Mononuclear cell (primary cell): ENCODE results near the gene CSNK2A1. TPM values are rescaled to one million over a fixed set of nuclear protein-coding genes. Genes with fewer than 3 reads are reported as not detected.
"Not testable (repeated sequence)": the region's sequence is repeated elsewhere in the genome, so short reads cannot be mapped to it uniquely, and the experiment has no call there.

Experiments
- H3K27me3 ChIP-seq: 2 replicates; pipeline ENCODE4 v1.6.0; 2011; ENCODE audit warnings: low read length, control low read depth; ENCODE audit not compliant: insufficient read depth
- H3K4me1 ChIP-seq: 2 replicates; pipeline ENCODE4 v1.5.1; 2011; ENCODE audit warnings: mild to moderate bottlenecking, low read length, control low read depth; ENCODE audit not compliant: insufficient read depth
- H3K4me3 ChIP-seq: 2 replicates; pipeline ENCODE4 v1.5.1; 2011; ENCODE audit warnings: mild to moderate bottlenecking, low read length, moderate library complexity
- H3K9me3 ChIP-seq: 2 replicates; pipeline ENCODE4 v1.5.1; 2011; ENCODE audit warnings: low read depth, mild to moderate bottlenecking, control low read depth, low read length
- total RNA-seq: library from RNA; depleted of rRNA; stranded (reverse); fragments of >200 nt; gene quantifications from one replicate; pipeline ENCODE4 v1.2.3, GENCODE V29; 2012

CSNK2A1 gene
- total RNA-seq, 1 donor = 54.7 TPM

- no peaks in the 10 kb centered on the region for H3K9me3 ChIP-seq
- H3K4me1 ChIP-seq = no peaks in the 10 kb centered on the region
- no peak overlapping the region for H3K4me3 ChIP-seq
- H3K27me3 ChIP-seq = no peaks in the 10 kb centered on the region
These were observed 40.4 kb downstream of the CSNK2A1 start for GRCh38 chr20:503048-503737.

- Histone ChIP-seq H3K9me3 (no peaks in the 10 kb centered on the region), H3K27me3 (no peaks in the 10 kb centered on the region), H3K4me1 (no peaks in the 10 kb centered on the region), H3K4me3 (no peak overlapping the region)
These were observed 45.6 kb downstream of the CSNK2A1 start for GRCh38 chr20:497979-498378.

GRCh38 chr20:496126-496696 lies 47.4 kb downstream of the CSNK2A1 start:
- Histone ChIP-seq H3K9me3 (no peaks in the 10 kb centered on the region), H3K4me3 (no peak overlapping the region), H3K27me3 (no peaks in the 10 kb centered on the region), H3K4me1 (no peaks in the 10 kb centered on the region)

- no peaks in the 10 kb centered on the region for H3K27me3 ChIP-seq
- no peaks in the 10 kb centered on the region for H3K4me1 ChIP-seq
- no peaks in the 10 kb centered on the region for H3K9me3 ChIP-seq
- H3K4me3 ChIP-seq = no peak overlapping the region
These were observed 51.4 kb downstream of the CSNK2A1 start for GRCh38 chr20:492159-492558.

GRCh38 chr20:487655-488054 lies 55.9 kb downstream of the CSNK2A1 start:
- H3K27me3 ChIP-seq = no peaks in the 10 kb centered on the region
- no peaks in the 10 kb centered on the region for H3K4me1 ChIP-seq
- H3K9me3 ChIP-seq = no peaks in the 10 kb centered on the region
- no peak overlapping the region for H3K4me3 ChIP-seq

GRCh38 chr20:483815-484644 lies 59.6 kb downstream of the CSNK2A1 start:
- no peaks in the 10 kb centered on the region for H3K27me3 ChIP-seq
- no peaks in the 10 kb centered on the region for H3K9me3 ChIP-seq
- H3K4me3 ChIP-seq = no peak overlapping the region
- peaks cover 3% of the 10 kb centered on the region for H3K4me1 ChIP-seq

- Histone ChIP-seq H3K4me1 (peaks cover 3% of the 10 kb centered on the region), H3K27me3 (no peaks in the 10 kb centered on the region), H3K4me3 (no peak overlapping the region), H3K9me3 (no peaks in the 10 kb centered on the region)
These were observed 62.4 kb downstream of the CSNK2A1 start for GRCh38 chr20:481167-481566.

- no peaks in the 10 kb centered on the region for H3K9me3 ChIP-seq
- H3K4me1 ChIP-seq = peaks cover 3% of the 10 kb centered on the region
- H3K27me3 ChIP-seq = no peaks in the 10 kb centered on the region
- no peak overlapping the region for H3K4me3 ChIP-seq
These were observed 63.5 kb downstream of the CSNK2A1 start for GRCh38 chr20:480044-480443.

- Histone ChIP-seq H3K4me3 (no peak overlapping the region), H3K4me1 (peaks cover 3% of the 10 kb centered on the region), H3K9me3 (no peaks in the 10 kb centered on the region), H3K27me3 (no peaks in the 10 kb centered on the region)
These were observed 64.1 kb downstream of the CSNK2A1 start for GRCh38 chr20:479487-479886.

- peaks cover 3% of the 10 kb centered on the region for H3K4me1 ChIP-seq
- H3K4me3 ChIP-seq = no peak overlapping the region
- H3K9me3 ChIP-seq = no peaks in the 10 kb centered on the region
- no peaks in the 10 kb centered on the region for H3K27me3 ChIP-seq
These were observed 64.6 kb downstream of the CSNK2A1 start for GRCh38 chr20:478949-479429.

- H3K9me3 ChIP-seq = no peaks in the 10 kb centered on the region
These were observed 65.3 kb downstream of the CSNK2A1 start for GRCh38 chr20:478010-478948.

GRCh38 chr20:476561-477249 lies 66.9 kb downstream of the CSNK2A1 start:
- not testable (repeated sequence) for H3K9me3 ChIP-seq, H3K4me1 ChIP-seq, H3K27me3 ChIP-seq

More at GRCh38 chr20:478010-478948, 65.3 kb downstream of the CSNK2A1 start:
- H3K4me3 ChIP-seq = no peak overlapping the region
- H3K27me3 ChIP-seq = no peaks in the 10 kb centered on the region
- H3K4me1 ChIP-seq = peaks cover 3% of the 10 kb centered on the region

GRCh38 chr20:475463-476357 lies 67.9 kb downstream of the CSNK2A1 start:
- no peaks in the 10 kb centered on the region for H3K4me1 ChIP-seq
- no peaks in the 10 kb centered on the region for H3K9me3 ChIP-seq
- H3K27me3 ChIP-seq = no peaks in the 10 kb centered on the region
- no peak overlapping the region for H3K4me3 ChIP-seq

More at GRCh38 chr20:476561-477249, 66.9 kb downstream of the CSNK2A1 start:
- not testable (repeated sequence) for H3K4me3 ChIP-seq
